WERI-Rb-1 (cell line): Measurements from ENCODE around the gene PITPNB.

Experiments used
- DNase-seq: peaks from one replicate; pipeline ENCODE4 v3.0.0-alpha.2; 2020
- H3K27ac ChIP-seq: fragments of 250-450 bp; sonication (Bioruptor Pico); 2 replicates; pipeline ENCODE4 v1.5.1; 2020; ENCODE audit warnings: mild to moderate bottlenecking, moderate library complexity
- H3K27me3 ChIP-seq: fragments of 250-450 bp; sonication (Bioruptor Pico); 2 replicates; pipeline ENCODE4 v1.5.1; 2021; ENCODE audit warnings: mild to moderate bottlenecking, low read depth, moderate library complexity; ENCODE audit not compliant: insufficient read depth, severe bottlenecking
- H3K36me3 ChIP-seq: fragments of 250-450 bp; sonication (Bioruptor Pico); 2 replicates; pipeline ENCODE4 v1.5.1; 2020; ENCODE audit warnings: mild to moderate bottlenecking, moderate library complexity
- H3K4me3 ChIP-seq: 2 replicates; pipeline ENCODE4 v1.5.1; 2011; ENCODE audit warnings: low read depth, mild to moderate bottlenecking, control low read depth, low read length
- H3K9me3 ChIP-seq: fragments of 250-450 bp; sonication (Bioruptor Pico); 2 replicates; pipeline ENCODE4 v1.5.1; 2021; ENCODE audit warnings: mild to moderate bottlenecking, moderate library complexity; ENCODE audit not compliant: severe bottlenecking
- TF ChIP-seq, protein P1 (sequence below): IDR thresholded peaks from 2 replicates; pipeline ENCODE4 v1.5.1; 2011; ENCODE audit warnings: low read depth, mild to moderate bottlenecking, control low read depth, inconsistent platforms, low read length

PITPNB gene

DNA sequence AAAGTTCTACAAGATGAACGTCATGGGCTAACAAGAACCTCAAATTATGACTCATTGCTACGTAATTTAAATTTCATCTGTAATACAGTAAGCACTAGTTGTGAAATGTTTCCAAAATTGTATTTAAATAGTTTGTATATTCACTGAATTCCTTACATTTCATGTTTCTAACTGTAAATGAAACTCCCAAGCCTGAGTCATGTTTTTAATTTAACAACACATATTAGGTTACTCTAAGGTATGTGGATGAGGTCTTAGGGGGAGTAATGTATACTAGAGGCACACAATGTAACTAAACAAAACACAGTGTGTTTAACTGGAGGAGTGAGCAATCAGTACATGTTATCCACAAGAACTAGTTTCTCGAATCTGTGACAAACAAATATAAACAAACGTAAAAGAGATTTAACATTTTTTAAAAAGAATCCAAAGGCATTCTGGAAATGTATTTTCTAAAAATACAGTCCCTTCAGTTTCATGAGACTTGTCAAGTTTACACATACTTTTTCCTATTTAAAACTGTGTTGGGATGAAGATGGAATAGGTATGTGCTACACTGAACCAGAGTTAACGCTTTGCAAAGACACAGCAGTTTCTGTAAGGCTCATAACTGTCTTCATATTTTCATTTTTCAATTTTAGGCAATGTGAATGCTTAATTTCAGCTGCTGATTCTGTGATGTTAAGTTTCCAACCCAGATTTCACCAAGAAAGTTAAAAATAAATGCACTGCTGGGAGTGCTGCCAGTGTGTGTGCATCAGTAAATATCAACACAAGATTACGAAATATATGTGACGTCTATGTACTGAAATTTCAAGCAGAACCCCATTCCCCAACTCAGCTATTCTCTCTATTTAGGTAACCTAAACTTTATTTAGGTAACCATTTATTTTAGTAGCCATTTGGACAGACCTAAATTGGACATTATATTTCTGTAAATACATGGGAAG, 52.6 kb downstream of the PITPNB start:
- TF ChIP-seq, protein P1, sequence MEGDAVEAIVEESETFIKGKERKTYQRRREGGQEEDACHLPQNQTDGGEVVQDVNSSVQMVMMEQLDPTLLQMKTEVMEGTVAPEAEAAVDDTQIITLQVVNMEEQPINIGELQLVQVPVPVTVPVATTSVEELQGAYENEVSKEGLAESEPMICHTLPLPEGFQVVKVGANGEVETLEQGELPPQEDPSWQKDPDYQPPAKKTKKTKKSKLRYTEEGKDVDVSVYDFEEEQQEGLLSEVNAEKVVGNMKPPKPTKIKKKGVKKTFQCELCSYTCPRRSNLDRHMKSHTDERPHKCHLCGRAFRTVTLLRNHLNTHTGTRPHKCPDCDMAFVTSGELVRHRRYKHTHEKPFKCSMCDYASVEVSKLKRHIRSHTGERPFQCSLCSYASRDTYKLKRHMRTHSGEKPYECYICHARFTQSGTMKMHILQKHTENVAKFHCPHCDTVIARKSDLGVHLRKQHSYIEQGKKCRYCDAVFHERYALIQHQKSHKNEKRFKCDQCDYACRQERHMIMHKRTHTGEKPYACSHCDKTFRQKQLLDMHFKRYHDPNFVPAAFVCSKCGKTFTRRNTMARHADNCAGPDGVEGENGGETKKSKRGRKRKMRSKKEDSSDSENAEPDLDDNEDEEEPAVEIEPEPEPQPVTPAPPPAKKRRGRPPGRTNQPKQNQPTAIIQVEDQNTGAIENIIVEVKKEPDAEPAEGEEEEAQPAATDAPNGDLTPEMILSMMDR, result no peak
- H3K4me3 ChIP-seq, result no peak overlapping the region
- no peak overlapping the region for H3K27ac ChIP-seq
- H3K36me3 ChIP-seq, result peaks cover 21% of the 10 kb centered on the region
- H3K9me3 ChIP-seq, result no peaks in the 10 kb centered on the region
- DNase-seq, result no peak
- H3K27me3 ChIP-seq, result no peaks in the 10 kb centered on the region

DNA sequence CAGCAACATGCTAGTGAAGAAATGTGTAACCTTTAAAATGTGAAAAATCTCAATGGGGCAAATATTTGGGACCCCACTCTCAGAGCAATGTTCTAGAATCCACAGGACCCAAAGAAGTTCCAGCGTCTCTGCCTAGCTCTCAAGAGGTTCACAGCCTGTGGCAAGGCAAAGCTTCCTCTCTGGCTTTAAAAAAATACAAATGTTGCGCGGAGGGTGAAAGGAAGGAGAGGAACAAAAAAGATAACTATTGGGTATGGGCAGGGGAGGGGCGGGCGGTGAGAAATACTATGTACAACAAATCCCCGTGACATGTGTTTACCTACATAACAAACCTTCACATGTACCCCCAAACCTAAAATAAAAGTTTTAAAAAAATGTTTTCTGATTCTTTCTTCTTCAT, 53.6 kb downstream of the PITPNB start:
- H3K27ac ChIP-seq, result no peak overlapping the region
- no peaks in the 10 kb centered on the region for H3K9me3 ChIP-seq
- DNase-seq, result no peak
- no peak overlapping the region for H3K4me3 ChIP-seq
- TF ChIP-seq, protein P1, result no peak
- no peaks in the 10 kb centered on the region for H3K27me3 ChIP-seq
- peaks cover 12% of the 10 kb centered on the region for H3K36me3 ChIP-seq

DNA sequence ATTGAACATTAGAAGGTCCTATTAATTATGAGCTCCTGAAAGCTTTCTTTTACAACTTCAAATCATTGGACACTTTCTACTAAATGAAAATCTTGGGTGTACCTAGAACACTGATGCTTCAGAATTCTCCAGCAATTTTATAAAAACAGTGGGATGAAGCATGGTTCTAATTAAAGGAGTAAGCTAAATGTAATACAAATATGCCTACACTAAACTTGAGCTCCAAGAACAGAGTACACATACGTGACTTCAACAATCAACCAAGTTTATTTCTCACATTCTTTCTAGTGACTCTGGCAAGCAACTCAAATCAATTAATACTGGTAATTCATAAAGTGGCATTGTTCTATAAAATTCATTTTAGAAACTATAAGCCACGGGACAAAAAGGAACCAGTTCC, 55.5 kb downstream of the PITPNB start:
- no peak overlapping the region for H3K27ac ChIP-seq
- no peak for DNase-seq
- H3K27me3 ChIP-seq, result no peaks in the 10 kb centered on the region
- H3K36me3 ChIP-seq, result peaks cover 21% of the 10 kb centered on the region
- no peak overlapping the region for H3K4me3 ChIP-seq
- TF ChIP-seq, protein P1, result no peak
- no peaks in the 10 kb centered on the region for H3K9me3 ChIP-seq

DNA sequence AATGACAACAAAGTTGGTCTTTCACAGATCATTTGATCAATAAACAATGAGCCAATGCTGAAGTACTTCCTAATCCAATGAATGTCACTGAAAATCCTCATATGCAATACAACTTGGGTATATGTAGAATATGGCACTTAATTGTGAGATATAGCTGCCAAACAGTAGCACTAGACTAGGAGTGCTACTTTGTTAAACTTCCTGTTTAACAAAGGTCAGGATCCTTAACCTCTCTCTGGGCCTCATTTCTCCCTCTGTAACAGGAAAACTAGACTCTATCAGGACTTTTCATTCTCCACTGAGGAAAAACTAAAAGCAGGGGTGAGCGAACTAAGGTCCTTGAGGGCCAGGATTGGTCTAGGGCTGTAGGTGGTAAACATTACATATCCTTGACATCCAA, 56.1 kb downstream of the PITPNB start:
- no peak overlapping the region for H3K27ac ChIP-seq
- H3K36me3 ChIP-seq, result peaks cover 27% of the 10 kb centered on the region
- TF ChIP-seq, protein P1, result no peak
- no peak overlapping the region for H3K4me3 ChIP-seq
- H3K9me3 ChIP-seq, result no peaks in the 10 kb centered on the region
- no peak for DNase-seq
- no peaks in the 10 kb centered on the region for H3K27me3 ChIP-seq

DNA sequence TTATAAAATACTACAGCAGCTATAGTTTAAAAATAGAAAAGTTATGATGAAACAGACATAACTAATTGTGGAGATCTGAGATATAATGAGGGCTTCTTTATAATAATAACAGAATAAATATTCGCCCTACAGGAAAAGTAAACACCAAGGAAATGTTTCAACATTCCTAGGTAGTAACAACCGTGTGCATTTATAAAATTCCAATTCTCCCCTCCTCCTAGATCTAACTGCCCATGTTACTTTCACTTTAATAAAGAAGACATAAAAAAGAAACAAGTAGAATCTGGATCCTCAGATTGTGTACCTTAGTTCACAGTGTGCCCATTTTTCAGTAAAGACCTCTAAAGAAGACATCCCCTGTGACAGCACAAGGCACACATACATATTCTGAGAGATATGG, 59.7 kb downstream of the PITPNB start:
- Histone ChIP-seq H3K27me3 (no peaks in the 10 kb centered on the region), H3K36me3 (peaks cover 61% of the 10 kb centered on the region), H3K9me3 (no peaks in the 10 kb centered on the region), H3K27ac (no peak overlapping the region), H3K4me3 (no peak overlapping the region)
- TF ChIP-seq, protein P1, result no peak
- DNase-seq, result no peak
